NCI-H526 treated with DMSO at 0.1 percent for 48 hours (cell line): Measurements from ENCODE around the gene CAMSAP1.

ENCODE experiments used
- DNase-seq: peaks from one replicate; lab custom pipeline; 2025; lab: John Stamatoyannopoulos, UW

The CAMSAP1 gene

DNA sequence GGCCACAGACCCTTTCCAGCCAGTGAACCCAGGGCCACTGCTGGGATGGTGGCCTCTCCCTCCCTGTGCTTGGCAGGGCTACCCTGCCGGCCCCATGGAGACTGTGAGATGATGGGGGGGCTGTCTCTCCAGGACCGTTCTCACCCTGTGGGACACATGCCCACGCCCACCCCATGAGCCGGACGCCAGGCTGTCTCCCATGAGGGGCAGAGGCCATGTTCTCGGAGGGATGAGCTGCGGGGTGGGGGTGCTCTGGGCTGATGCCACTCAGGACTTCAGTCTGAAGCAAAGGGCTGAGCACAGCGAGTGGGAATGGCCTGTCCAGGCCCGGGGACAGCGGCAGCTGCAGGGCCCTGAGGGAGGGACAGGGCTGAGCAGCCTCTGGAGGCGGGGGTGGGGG is 116.5 kb downstream of the CAMSAP1 start:
- no peak for DNase-seq

DNA sequence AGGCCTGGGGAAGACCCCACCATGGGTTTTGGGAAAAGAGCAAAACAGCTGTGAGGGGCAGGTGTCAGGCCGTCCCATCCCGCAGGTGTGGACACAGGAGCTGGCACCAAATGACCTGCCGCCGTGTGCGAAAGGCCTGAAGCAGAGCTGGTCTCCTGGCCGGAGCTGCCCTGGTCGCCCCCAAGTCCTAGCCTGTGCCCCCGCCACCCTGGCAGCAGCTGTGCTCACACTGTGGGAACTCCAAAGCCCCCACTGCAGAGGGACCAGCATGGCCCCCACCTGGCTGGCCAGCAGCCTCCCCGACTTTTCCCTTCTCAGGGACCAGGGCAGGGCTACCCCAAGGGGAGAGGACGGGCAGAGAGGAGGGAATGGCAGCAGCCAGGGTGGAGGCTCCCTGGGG is 117.0 kb downstream of the CAMSAP1 start:
- no peak for DNase-seq

DNA sequence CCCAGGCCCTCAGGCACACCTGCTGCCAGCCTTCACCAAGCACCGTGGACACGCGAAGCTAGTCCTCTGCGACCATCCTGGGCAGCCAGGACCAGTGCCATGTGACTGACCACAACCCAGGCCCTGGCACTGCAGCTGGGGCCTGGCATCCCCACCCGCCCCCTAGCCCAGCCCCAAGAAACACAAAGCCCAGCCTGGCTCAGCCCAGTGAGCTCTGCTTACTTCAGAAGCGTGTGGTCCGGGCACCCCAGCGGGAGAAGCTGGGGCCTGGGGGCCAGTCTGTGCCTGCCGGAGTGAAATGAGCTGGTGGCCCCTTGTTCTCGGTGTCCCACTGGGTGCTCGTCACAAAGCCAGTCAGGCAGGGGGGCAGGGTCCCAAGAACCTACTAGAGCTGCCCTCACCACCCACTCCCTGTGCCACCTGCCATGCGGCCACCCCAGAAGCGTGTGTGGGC is 117.5 kb downstream of the CAMSAP1 start:
- DNase-seq: no peak

DNA sequence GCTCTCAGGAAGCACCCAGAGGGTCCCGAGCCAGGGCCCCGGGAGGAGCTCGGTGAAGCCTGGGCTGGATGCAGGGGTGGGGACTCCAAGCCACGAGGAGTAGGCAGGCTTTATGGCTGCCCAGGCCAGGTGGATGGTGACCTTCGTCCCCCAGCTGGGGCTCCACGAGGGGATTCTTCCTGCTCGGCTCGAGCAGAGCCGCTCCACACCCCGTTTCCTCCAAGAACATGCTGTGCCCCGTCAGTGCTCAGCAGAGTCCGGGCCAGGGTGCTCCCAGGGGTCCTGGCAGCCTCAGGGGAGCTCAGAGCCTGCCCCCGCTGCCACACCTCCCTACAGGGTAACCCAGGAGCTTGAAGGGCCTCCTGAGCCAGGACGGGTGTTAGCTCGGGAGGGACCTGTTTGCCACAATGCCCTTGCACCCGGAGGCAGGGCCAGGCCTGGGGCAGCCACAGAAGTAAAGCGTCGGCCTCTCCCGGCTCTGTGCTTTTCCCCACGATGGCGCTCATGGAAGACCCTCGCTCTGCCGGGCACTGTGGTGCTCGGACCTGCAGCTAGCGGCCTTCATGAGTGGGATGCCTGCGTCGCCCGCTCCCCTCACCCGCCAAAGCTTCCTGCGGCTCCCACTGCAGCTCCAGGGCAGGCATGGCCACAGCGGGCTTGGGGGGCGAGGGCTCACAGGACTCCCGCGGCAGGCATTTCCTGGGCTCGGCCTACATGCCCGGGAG is 118.6 kb downstream of the CAMSAP1 start:
- no peak for DNase-seq

DNA sequence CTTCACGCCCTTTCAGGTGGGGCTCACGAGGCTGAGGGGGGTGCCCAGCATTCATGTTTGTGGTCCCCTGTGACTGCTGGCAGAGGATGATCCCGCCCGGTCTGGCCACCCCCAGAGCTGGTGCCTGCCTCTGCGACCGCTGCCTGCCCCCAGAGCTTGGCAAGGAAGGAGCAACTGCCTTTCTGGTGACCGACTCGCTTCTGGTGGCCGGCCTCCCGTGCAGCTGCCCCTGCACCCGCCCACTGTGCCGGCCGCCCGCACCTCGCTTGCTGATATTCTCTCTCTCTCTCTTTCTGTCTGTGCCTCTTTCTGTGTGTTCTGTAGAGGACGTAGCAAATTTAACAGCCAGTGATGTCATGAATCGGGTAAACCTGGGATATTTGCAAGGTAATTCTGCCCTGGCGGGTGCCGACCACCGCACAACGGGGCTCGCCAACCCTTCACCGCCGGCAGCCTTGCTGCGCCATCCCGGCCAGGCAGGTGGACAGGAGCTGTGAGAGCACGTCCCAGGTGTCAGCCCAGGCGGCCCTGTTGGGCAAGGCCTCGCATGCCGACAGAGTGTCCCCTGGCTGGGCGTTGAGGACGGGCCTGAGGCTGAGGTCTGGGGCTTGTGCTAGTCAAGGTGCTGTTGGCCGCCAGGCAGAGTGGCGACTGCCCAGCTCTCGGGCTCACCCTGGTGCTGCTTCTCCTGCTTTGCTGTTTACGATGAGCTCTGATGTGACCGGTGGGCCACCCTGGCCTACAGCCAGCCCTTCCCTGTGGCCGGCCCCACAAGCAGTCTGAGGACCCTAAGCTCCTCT is 119.4 kb downstream of the CAMSAP1 start:
- no peak for DNase-seq

DNA sequence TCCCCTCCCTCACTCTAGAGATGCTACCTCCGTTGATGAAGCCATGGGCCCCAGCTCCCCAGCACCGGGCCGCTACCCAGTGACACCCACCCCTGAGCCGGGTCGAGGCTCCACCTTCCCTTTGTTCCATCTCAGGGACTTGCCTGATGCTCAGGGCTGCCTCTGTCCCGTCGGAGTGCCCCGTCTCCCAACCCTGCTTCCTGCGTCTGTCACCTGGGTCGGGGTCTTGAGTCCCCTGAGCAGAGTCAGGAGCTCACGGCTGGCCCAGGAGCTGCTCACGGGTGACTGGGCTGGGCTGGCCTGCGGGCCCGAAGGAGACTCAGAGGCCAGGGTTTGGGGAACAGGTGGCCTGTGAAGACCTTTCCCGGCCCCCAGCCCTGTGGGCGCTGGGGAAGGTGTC is 120.0 kb downstream of the CAMSAP1 start:
- no peak for DNase-seq

DNA sequence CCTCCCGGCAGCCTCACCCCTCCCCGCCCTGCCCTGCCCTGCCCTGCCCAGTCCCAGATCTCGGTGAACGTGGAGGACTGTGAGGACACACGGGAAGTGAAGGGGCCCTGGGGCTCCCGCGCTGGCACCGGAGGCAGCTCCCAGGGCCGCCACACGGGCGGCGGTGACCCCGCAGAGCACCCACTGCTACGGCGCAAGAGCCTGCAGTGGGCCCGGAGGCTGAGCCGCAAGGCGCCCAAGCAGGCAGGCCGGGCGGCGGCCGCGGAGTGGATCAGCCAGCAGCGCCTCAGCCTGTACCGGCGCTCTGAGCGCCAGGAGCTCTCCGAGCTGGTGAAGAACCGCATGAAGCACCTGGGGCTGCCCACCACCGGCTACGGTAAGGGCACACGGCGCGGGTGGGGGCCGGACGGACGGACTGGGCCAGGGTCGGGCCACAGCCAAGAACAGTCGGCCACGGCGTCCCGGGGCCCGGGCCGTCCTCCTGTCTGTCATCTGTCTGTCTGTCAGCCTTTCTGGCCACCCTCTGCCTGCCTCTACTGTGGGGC is 121.1 kb downstream of the CAMSAP1 start:
- no peak for DNase-seq

DNA sequence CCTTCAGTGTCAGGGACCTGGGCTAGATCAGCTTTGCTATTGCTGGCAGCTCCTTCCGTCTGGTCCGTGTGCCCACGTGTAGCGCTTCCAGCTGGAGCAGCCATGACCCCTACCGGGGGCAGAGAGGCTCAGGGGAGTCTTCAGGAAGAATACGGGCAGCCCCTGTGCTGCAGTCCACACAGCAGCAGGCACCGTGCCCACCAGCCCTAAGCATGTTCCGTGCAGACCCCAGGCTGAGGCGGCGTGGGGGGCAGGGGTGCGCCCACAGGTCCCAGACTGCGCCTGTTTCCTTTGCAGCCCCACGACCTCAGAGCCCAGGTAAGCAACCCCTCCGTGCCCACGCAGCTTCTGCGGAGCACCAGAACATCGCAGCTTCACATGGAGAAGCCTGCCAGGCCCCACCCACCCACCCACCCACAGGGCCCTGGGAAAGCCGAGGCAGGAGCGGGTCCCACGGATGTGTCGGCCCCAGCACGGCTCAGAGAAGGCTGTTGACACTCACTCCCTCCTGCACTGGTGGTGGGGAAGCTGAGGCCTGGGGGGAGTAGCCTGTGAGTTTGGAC is 122.3 kb downstream of the CAMSAP1 start:
- no peak for DNase-seq

DNA sequence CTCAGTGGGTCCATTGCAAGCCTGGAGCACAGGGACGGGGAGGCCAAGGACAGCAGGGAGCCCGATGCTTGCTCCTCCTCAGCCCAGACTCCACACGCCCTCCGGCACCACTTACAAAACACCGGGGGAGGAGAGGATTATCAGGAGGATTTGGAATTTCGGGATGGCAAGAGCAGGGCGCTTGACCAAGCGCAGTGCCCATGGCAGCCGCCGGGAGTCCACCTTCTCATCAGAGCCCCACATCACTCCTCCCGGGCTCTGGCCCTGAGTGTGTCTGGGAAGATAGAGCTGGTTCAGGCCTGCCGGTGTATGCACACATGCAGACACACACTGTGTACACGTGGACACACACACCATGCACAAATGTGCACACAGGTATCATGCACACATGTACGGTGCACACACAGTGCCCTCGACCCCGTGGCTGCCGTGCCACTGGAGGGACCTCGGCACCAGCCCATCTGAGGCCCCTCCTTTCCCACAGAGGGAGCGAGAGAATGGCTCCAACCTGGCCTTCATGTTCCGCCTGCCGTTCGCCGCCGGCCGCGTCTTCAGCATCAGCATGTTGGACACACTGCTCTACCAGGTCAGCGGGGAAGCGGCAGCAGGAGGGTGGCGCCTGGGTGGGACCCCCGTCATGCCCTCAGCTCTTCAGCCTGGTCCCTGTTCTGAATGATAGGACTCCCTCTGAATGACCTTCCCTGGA is 123.7 kb downstream of the CAMSAP1 start:
- DNase-seq: no peak

DNA sequence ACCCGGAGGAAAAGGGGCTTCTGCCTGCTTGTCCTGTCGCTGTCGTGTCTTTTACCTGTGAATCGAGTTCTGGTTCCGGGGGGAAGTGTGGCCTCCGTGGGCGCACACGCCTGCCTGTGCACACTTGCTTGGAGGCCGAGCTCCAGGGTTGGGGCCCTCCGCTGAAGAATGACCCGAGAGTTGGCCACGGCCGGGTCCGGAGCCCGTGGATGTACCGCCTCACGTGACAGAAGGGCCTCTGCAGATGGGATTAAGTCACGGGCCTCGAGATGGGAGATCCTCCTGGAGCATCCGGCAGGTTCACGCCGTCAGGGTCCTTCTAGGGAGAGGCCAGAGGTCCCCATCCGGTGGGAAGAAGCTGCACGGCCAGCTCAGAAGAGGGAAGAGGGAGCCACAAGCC is 124.4 kb downstream of the CAMSAP1 start:
- no peak for DNase-seq

DNA sequence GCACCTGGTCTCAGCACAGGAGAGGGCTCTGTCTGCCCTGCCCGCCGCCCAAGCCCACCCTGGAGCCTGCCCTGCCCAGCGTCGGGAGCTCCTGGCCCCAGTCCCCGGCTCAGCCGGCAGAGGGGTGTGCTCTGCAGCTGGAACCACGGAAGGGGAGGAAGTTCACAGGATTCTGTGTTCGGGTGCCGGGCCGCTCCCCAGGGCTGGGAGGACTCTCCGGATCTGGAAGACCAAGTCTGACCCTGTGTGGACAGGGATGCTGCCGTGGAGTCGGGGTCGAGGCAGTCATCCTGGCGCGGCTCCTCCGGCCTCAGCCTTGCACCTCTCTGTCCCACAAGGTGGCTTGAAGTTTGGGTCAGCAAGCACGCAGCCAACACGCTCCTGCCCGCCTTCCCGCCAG is 126.7 kb downstream of the CAMSAP1 start:
- DNase-seq: no peak

DNA sequence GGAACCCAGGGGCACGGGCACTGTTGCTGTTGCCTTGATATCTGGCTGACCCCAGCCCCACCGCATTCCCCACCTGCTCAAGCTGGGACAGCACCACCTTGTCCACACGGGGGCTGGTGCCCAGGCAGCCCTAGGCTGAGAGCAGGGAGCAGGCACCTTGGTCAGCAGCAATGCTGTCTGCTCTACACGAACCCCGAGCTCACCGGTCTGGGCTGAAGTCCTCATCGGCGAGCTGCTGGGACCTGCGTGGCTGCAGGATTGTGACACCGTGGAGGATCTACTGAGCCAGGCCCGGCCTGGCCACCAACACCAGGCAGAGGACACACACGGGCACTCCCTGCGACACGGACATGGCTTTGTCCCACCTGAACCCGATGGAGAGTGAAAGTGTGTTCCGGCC is 127.3 kb downstream of the CAMSAP1 start:
- DNase-seq: no peak

DNA sequence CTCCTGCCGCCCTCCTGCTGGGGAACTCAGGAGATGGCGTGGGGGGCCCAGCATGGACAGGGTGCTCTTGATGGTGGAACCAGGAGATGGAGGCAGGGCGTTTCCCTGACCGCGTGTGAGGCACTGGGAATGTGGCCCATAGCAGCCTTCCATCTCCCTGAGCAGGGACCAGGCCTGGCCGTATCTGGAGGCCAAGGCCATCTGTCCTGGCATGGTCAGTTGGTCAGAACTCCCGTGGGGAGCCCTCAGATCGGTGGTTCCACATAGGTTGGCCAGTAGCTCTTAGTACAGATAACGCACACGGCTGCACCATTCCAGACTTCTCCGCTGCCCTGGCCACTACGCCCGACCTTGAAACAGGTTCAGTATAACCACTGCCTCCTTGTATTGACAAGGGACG is 127.8 kb downstream of the CAMSAP1 start:
- no peak for DNase-seq

DNA sequence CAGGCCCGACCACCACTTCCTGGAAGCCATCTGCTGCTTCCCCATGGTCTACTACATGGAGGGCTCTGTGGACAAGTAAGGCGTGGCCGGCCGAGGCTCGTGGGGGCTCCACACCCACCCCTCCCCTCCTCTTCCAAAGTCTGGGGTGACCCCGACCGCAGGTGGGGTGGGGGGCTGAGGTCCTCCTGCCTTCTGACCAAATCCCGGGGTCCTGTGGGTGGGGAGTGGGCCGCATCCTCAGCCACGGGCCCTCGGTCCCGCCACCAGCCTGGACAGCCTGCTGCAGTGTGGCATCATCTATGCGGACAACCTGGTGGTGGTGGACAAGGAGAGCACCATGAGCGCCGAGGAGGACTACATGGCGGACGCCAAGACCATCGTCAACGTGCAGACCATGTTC is 128.9 kb downstream of the CAMSAP1 start:
- no peak for DNase-seq

DNA sequence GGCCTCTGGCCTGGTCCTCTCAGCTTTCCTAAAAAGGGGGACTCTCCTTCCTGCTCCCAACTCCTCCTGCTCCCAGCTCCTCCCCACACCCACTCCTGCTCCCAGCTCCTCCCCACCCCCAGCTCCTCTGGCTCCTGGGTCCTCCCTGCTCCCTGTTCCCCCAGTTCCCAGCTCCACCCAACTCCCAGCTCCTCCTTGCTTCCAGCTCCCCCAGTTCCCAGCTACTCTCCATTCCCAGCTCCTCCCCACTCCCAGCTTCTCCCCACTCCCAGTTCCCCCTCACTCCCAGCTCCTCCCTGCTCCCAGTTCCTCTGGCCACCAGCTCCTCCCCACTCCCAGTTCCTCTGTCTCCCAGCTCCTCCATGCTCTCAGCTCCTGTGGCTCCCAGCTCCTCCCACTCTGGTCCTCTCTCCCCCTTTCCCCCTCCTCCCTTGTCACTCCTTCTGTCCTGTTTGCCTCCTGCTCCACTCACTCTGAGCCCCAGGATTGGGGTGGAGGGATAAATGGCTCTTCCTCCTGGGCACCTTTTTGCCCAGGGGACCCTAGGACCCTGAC is 129.6 kb downstream of the CAMSAP1 start:
- DNase-seq: no peak

DNA sequence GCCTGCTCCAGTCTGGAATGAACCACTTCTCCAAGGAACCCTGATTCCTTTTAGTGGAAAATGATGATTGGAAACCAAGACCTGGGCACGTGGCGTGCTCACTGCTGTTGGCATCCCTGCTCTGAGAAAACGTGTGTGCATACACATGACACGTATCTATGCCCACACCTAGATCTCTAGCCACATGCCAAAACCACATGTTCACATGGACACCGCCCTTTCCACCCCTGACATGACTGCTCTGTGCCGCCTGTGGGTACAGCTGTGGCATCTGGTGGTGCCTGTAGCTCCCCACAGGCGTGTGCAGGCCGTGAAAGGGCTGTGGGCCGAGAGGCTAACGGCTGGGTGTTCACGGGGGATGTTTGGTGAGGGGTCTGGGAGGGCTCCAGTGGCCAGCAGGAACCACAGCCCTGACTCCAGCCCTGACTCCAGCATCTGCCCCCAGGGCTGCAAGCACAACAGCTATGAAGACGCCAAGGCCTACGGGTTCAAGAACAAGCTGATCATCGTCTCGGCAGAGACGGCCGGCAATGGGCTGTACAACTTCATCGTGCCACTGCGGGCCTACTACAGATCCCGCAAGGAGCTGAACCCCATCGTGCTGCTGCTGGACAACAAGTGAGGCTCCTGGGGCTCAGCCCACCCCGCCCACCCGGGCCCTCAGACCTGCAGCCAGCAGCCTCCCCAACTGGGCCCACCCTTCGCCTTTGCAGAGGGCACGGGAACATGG is 130.3 kb downstream of the CAMSAP1 start:
- DNase-seq: no peak

DNA sequence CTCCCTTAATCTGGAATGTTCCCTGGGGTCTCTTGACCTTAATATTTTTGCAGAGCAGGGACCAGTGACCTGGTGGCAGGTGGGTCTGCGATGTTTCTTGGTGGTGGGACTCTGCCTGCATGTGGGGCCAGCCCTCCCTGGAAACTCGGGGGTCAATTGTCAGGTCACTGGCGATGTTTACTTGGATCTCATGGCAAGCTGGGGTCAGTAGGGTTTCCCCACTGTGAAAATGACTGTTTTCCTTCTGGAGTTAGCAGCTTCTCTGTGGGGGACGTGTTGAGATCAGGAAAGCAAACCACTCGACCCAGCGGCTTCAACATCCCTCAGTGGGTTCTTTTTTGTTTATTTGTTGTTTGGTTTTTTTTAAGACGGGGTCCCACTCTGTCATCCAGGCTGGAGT is 131.4 kb downstream of the CAMSAP1 start:
- no peak for DNase-seq

DNA sequence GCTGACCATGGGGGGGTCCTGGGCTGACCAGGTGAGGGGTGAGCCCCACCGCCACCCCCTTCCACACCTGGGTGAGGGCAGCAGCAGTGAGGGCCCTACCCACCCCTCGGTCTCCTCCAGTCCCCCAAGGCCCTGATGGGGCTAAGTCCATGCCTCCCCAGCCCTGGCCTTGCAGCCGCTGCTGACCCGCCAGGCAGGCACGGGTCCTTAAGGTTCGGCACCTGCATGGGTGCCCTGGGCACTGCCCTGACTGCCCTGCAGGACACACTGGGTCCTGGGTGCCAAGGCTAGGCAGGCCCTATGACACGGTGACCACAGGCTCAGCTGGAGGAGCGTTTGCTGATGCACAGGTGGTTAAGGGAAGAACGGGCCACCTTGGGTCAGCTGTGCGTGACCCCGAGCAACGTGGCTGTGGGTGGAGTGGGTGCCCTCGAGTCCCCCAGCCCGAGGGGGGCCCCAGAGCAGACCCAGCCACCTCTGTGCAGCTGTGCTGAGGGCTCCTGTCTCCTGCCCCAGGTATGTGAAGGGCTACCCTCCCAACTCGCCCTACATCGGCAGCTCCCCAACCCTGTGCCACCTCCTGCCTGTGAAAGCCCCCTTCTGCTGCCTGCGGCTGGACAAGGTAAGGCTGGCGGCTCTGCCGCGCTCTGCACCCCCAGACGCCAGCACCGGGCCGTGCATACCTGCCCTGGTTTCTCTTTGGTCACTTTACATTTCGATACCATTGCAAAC is 132.4 kb downstream of the CAMSAP1 start:
- no peak for DNase-seq

DNA sequence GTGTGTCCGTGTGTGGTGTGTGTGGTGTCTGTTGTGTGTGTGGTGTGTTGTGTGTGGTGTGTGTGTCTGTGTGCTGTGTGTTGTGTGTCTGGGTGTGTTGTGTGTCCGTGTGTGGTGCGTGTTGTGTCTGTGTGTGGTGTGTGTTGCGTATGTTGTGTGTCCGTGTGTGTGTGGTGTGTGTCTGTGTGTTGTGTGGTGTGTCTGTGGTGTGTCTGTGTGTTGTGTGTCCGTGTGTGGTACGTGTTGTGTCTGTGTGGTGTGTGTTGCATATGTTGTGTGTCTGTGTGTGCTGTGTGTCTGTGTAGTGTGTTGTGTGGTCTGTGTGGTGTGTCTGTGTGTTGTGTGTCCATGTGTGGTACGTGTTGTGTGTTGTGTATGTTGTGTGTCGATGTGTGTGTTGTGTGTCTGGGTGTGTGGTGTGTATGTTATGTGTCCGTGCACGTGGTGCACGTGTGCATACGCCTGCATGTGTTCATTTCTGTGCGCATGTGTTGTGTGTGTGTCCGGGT is 133.1 kb downstream of the CAMSAP1 start:
- DNase-seq: no peak

DNA sequence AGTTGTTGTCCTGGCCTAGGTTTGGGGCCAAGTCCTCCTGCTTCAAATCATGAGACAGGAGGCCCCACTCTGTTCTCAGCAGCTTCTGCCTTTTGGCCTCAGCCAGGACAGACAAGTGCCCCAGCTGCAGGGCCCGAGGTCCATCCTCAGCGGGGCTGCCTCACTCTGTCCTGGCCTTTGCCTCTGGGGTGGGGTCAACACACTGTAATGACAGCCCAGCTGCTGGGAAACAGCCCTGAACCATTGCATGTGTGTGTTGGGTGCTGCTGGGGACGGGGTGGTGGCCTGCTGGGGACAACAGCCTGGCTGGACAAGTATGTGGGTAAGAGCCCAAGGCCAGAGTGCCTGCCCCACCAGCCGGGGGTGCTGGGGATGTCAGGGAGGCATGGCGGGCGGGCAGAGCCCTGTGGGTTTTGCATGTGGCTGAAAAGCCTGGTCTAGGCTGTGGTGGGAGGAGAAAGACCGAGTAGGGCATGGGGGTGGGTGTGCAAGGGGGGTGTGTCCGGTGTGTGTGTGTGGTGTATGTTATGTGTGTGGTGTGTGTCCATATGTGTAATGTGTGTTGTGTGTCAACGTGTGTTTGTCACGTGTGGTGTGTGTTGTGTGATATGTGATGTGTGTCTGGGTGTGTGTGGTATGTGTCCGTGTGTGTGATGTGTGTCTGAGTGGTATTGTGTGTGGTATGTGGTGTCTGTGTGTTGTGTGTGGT is 133.7 kb downstream of the CAMSAP1 start:
- no peak for DNase-seq
